GM21367 (cell line): ENCODE results near the gene SYT11.
A peak's percentile ranks its signal among the peaks of the same experiment; 100 is the strongest.
"Not testable (repeated sequence)": the region's sequence is repeated elsewhere in the genome, so short reads cannot be mapped to it uniquely, and the experiment has no call there.

ENCODE experiments used
- ATAC-seq: cut with Tn5 transposase; IDR thresholded peaks from one replicate; pipeline ENCODE4 v1.9.1; 2021; ENCODE audit not compliant: unreplicated experiment

Gene SYT11

GRCh38 chr1:155896476-155896875 is 37.1 kb downstream of the SYT11 start:
- not testable (repeated sequence) for ATAC-seq

GRCh38 chr1:155897746-155898145 is 38.4 kb downstream of the SYT11 start:
- no peak for ATAC-seq

GRCh38 chr1:155898888-155899287 is 39.5 kb downstream of the SYT11 start:
- ATAC-seq, result no peak

DNA sequence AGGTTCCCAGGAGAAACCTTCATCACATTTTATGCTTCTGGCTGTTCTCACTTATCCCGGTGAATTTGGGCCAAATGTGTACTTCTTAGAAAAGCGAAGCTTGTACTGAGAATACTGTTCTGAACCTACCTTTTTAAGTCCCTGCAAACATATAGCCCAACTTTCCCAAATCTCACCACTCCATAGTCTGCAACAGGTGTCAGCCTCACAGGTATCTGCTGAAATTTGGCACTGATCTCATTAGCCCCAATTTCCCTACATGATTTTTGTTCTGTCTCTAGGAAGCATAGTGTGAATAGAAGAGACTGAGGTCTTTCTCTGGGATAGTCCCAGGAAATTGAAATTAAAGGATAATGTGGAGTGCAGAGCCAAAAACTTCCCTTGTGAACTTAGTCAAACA is 40.3 kb downstream of the SYT11 start:
- ATAC-seq, result no peak

GRCh38 chr1:155900161-155900560 is 40.8 kb downstream of the SYT11 start:
- ATAC-seq, result no peak

DNA sequence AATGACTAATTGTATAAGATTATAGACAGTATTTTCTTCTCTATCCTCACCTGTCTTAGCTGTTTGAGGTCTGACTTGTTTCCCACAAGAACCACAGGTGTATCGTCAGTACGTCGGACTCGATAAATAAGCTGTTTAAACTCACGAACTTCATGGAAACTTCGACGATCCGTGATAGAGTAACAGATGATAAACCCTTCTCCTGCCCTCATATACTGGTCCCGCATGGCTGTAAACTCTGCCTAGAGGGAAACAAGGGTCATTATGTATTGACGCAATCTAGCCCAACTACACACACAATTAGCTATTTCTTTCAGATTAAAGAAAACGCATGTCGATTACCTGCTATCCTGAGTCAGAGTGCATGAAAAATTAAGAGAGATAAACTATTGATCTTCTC is 44.9 kb downstream of the SYT11 start:
- no peak for ATAC-seq

DNA sequence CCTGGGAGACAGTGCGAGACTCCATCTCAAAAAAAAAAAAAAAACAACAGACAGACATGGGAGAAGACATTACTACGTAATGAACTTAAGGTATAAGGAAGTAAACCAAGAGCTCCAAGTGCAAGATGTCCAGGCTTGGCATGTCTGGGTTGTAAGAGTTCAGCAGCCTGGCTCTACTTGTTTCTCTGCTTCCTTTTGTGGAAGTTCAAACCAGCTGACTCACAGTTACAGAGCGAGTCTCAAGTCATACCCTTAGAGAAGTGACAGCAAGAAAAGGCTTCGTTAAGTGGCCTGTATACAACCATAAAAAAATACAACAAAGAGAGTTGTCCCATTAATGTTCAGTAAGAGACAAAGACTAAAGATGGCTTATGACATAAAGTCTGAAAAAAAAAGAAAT is 50.5 kb downstream of the SYT11 start:
- ATAC-seq, result no peak

GRCh38 chr1:155910621-155911121 is 51.3 kb downstream of the SYT11 start:
- ATAC-seq, result no peak

GRCh38 chr1:155911156-155912055 is 52.0 kb downstream of the SYT11 start, which contains the start of gene RIT1:
Gene RIT1 (minus strand): TSS chr1:155911349. CDS start chr1:155910761, 588 bp downstream.
- peak; percentile 78 for ATAC-seq

DNA sequence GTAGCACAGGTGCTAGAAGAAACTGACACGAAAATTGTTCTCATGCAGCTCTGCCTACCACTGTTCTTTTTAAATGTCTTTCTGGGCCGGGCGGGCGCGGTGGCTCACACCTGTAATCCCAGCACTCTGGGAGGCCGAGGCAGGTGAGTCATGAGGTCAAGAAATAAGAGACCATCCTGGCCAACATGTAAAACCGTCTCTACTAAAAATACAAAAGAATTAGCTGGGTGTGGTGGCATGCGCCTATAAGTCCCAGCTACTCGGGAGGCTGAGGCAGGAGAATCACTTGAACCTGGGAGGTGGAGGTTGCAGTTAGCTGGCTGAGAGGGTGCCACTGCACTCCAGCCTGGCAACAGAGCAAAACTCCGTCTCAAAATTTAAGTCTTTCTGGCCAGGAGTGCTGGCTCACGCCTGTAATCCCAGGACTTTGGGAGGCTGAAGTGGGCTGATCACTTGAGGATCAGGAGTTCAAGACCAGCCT is 52.7 kb downstream of the SYT11 start:
- no peak for ATAC-seq

- ATAC-seq, result no peak
Measured at GRCh38 chr1:155913969-155914757, 54.8 kb downstream of the SYT11 start.

DNA sequence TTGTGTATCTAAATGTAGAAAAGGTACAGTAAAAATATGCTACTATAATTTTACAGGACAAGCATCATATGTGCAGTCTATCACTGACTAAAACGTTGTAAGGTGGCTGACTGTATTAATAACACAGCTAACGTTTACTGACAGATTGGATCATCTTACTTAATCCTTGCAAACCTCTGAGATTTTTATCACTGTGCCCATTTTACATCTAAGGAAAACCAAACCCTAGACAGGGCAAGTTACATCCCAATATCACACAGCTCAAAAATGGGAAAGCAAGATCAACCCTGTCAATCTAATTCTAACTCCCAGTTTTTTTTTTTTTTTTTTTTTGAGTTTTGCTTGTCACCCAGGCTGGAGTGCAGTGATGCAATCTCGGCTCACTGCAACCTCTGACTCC is 59.3 kb downstream of the SYT11 start:
- ATAC-seq, result no peak

DNA sequence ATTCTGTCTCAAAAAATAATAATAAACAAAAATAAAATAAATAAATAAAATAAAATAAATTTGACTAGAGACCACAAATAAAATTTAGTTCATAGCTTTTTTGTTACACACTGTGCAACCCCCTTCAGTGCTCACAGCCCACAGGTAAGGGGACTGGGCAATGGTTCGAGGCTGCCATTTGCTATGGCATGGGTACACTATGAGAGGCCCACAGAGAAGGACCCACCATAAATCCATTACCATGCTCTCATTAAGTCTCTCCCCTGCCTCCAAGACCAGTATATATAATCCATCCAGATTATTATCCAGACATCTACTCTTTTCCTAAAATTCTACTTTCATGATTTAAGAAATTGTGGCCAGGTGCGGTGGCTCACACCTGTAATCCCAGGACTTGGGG is 60.4 kb downstream of the SYT11 start:
- no peak for ATAC-seq

- no peak for ATAC-seq
Measured at GRCh38 chr1:155920717-155921116, 61.4 kb downstream of the SYT11 start.

- ATAC-seq, result no peak
Measured at GRCh38 chr1:155925506-155925905, 66.1 kb downstream of the SYT11 start.

GRCh38 chr1:155929057-155929456 is 69.7 kb downstream of the SYT11 start:
- ATAC-seq, result no peak

DNA sequence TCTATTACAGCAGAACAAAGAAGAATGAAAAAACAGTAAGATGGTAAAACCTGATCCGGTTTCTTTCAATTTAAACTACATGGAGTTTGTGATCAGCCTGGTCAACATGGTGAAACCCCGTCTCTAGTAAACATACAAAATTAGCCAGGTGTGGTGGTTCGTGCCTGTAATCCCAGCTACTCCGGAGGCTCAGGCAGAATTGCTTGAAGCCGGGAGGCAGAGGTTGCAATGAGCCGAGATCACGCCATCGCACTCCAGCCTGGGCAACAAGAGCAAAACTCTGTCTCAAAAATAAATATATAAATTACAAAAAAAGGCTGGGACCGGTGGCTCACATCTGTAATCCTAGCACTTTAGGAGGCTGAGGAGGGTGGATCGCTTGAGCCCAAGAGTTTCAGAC is 71.4 kb downstream of the SYT11 start:
- not testable (repeated sequence) for ATAC-seq

DNA sequence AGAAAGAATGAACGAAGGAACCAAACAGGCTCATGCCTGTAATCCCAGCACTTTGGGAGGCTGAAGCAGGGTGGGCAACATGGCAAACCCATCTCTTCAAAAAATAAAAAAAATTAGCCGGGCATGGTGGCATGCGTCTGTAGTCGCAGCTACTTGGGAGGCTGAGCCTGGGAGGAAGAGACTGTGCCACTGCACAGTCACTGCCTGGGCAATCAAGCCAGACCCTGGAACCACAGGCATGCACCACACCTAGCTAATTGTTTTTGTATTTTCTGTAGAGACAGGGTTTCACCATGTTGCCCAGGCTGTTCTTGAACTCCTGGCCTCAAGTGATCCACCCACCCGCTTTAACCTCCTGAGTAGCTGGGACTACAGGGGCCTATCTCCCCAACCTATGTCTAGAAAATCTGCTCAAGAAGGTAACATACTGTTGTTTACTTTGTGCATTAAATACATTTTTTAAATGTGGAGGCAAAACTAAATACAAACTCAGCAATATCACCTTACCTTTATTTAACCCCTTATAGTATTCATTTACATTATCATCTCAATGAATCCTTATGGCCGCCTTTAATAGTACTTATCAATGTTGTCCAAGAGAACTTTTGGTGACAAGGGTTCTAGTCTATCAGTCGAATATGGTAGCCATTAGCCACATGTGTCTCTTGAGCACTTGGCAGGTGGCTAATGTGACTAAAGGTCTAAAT is 72.1 kb downstream of the SYT11 start:
- ATAC-seq, result no peak

DNA sequence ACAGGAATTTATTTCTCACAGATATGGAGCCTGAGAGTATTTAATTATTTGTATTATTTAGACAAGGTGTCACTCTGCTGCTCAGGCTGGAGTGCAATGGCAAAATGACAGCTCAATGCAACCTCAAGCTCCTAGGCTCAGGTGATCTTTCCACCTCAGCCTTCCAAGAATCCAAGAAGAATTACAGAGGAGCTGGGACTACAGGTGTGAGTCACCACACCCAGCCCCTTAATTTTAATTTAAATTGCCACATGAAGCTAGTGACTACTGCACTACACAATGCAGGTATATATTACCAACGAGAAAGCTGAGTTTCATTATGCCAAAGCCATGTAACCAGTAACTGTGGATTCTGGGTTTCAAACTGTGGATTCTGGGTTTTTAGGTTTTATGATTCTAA is 72.7 kb downstream of the SYT11 start:
- no peak for ATAC-seq

GRCh38 chr1:155932487-155932886 is 73.1 kb downstream of the SYT11 start:
- ATAC-seq, result no peak

DNA sequence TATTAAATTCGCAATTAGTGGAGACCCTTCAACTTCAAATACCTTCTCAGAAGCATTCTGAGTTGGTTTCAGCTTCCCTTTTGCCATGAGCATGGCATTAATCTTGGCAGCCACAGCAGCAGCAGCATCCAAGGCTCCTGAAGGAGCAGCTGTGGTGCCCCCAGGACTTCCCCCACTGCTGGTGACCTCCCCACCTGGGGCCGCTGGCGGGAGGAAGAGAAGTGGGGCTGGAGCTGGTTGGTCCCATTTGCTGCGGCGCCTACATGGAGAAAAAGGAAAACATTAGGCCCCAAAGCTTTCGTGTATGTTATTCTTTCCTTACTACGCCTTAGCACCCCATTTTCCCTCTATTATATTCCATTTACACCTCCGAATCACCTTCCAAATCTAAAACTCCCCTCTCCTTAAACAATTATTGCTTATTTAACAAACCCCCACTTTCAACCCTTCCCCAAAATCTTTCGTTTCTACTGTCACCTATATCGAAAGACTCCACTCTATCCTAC is 74.3 kb downstream of the SYT11 start:
- no peak for ATAC-seq
